HepG2 (cell line): ENCODE measurements around the gene CTNNA3.

Experiments
- YY1 ChIP-seq: IDR thresholded peaks from 2 replicates; pipeline ENCODE4 v1.6.1; 2011; ENCODE audit warnings: low read length, low read depth, moderate library complexity, mild to moderate bottlenecking; ENCODE audit not compliant: insufficient read depth, insufficient replicate concordance
- ZNF563 ChIP-seq: sonication (generic); formaldehyde crosslinking; IDR thresholded peaks from 2 replicates; pipeline ENCODE4 v1.8.0; 2022; ENCODE audit warnings: mild to moderate bottlenecking, moderate library complexity, missing genetic modification reagents
- TF ChIP-seq, protein P1 (sequence below): IDR thresholded peaks from 2 replicates; pipeline ENCODE4 v1.6.1; 2012; ENCODE audit warnings: inconsistent platforms
- TF ChIP-seq, protein P2 (sequence below): sonication (generic); formaldehyde crosslinking; IDR thresholded peaks from 2 replicates; pipeline ENCODE4 v1.5.0; 2020; ENCODE audit warnings: mild to moderate bottlenecking, missing genetic modification reagents
- TF ChIP-seq, protein P3 (sequence below): IDR thresholded peaks from 2 replicates; pipeline ENCODE4 v1.6.1; 2016
- TF ChIP-seq, protein P4 (sequence below): IDR thresholded peaks from 2 replicates; pipeline ENCODE4 v1.6.1; 2016; ENCODE audit warnings: low read depth, control low read depth

DNA sequence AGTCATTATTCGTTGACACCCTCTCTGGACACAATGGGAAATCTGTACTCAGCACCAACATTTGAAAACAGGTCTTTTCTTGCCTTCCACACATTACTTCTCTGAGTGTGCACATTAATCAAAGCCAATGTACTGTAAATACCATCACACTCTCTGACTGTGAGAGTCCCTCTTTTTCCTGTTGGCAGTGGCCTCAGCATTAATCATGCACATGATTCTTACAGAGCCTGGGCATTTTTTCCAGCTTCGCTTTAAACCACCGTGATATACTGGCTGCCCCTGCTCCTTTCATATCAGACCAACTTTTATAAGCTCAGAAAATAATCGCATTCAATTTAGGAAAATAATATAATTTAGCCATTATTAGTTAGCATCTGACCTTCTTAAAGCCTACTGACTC lies 1689.6 kb downstream of the CTNNA3 start:
- TF ChIP-seq, protein P1, sequence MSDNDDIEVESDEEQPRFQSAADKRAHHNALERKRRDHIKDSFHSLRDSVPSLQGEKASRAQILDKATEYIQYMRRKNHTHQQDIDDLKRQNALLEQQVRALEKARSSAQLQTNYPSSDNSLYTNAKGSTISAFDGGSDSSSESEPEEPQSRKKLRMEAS = no peak
- TF ChIP-seq, protein P2, sequence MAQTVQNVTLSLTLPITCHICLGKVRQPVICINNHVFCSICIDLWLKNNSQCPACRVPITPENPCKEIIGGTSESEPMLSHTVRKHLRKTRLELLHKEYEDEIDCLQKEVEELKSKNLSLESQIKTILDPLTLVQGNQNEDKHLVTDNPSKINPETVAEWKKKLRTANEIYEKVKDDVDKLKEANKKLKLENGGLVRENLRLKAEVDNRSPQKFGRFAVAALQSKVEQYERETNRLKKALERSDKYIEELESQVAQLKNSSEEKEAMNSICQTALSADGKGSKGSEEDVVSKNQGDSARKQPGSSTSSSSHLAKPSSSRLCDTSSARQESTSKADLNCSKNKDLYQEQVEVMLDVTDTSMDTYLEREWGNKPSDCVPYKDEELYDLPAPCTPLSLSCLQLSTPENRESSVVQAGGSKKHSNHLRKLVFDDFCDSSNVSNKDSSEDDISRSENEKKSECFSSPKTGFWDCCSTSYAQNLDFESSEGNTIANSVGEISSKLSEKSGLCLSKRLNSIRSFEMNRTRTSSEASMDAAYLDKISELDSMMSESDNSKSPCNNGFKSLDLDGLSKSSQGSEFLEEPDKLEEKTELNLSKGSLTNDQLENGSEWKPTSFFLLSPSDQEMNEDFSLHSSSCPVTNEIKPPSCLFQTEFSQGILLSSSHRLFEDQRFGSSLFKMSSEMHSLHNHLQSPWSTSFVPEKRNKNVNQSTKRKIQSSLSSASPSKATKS (CRISPR knock-in tag) = no peak
- no peak for TF ChIP-seq YY1
- TF ChIP-seq, protein P3, sequence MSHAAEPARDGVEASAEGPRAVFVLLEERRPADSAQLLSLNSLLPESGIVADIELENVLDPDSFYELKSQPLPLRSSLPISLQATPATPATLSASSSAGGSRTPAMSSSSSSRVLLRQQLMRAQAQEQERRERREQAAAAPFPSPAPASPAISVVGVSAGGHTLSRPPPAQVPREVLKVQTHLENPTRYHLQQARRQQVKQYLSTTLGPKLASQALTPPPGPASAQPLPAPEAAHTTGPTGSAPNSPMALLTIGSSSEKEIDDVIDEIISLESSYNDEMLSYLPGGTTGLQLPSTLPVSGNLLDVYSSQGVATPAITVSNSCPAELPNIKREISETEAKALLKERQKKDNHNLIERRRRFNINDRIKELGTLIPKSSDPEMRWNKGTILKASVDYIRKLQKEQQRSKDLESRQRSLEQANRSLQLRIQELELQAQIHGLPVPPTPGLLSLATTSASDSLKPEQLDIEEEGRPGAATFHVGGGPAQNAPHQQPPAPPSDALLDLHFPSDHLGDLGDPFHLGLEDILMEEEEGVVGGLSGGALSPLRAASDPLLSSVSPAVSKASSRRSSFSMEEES = no peak
- no peak for TF ChIP-seq ZNF563 (CRISPR knock-in tag)
- TF ChIP-seq, protein P4, sequence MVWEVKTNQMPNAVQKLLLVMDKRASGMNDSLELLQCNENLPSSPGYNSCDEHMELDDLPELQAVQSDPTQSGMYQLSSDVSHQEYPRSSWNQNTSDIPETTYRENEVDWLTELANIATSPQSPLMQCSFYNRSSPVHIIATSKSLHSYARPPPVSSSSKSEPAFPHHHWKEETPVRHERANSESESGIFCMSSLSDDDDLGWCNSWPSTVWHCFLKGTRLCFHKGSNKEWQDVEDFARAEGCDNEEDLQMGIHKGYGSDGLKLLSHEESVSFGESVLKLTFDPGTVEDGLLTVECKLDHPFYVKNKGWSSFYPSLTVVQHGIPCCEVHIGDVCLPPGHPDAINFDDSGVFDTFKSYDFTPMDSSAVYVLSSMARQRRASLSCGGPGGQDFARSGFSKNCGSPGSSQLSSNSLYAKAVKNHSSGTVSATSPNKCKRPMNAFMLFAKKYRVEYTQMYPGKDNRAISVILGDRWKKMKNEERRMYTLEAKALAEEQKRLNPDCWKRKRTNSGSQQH (CRISPR knock-in tag) = no peak
